Measurements from ENCODE around the gene BCL2L15. TPM values are rescaled to one million over a fixed set of nuclear protein-coding genes. Genes with fewer than 3 reads are reported as not detected.

The BCL2L15 gene
- 0.24 to 0.96 TPM (median 0.73 TPM) in 5 replicates for total RNA-seq (2022; extraction: Qiagen RNA extraction)

DNA sequence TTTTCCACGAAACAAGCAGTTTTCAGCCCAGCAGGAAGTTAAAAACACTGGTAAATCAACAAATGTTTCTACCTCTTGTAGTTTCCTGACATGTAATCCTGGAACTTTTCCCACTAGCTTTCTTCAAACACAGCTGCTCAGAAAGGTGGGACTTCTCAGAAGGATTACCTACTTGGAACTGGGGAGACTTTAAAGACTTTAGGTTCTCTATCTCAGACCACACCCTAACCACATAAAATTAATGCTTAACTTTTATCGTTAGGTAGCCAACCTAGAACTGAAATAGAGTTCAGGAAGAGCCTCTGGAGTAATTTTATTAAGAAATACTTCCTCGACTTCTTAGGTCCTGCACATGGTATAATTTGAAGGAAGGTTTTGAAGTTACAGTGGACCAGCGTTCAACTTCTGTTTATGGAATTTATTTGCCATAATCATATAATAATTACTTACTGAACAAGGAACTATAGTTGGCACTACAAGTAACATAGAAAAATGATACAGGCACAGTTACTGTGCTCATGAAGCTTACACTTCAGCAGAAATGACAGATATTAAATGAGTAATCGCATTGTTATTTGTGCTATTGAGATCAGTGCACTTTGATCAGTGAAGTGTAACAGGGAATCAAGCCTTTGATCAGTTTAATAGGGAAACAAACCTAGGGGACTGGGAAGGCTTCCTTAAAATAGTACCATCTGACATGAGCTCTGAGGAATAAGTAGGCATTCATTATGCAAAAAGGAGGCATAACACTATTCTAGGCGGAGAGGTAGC lies at the start of gene BCL2L15:
TSS of gene BCL2L15 (minus strand) at position 180 of the 774 bp plus-strand sequence. CDS start 206 bp downstream, outside the sequence.

DNA sequence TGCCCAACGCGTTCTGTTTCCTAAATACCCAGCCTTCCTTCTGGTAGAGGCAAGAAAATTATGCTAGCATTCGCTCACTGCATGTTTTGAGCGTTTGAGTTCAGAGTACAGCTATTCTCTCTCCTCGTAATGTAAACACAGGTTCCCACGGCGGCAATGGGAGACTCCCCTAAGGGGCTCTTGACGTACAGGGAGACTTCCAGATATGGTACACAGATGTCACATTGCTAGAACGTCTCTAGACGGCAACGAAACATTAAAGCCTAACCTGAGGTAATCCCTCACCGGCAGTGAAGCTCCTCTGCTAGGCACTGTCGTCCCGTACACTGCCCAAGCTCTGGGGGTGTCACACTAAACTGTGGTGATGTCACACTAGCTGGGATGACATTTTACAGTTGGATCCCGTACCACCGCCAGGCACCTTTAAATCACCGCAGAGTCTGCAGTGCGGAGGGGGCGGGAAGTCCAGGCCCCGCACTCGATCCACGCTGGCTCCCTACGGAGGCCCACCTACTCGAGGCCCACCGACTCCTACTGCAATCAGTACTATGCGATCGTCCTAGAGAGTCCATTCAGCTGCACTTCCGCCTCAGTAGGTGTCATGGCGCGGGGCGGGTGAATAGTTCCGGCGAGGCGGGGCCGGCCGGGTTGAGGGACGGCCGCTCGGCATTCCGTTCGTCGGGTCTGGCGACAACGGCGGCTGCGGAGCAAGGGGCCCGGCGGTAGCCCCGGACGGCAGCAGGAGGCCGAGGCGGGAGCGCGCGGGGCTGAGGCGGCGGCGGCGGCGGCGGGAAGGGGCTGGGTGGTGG lies 41.8 kb upstream of the BCL2L15 start, which contains the start of gene HIPK1:
TSS of gene HIPK1 (plus strand) at position 384 of the 809 bp plus-strand sequence.

DNA sequence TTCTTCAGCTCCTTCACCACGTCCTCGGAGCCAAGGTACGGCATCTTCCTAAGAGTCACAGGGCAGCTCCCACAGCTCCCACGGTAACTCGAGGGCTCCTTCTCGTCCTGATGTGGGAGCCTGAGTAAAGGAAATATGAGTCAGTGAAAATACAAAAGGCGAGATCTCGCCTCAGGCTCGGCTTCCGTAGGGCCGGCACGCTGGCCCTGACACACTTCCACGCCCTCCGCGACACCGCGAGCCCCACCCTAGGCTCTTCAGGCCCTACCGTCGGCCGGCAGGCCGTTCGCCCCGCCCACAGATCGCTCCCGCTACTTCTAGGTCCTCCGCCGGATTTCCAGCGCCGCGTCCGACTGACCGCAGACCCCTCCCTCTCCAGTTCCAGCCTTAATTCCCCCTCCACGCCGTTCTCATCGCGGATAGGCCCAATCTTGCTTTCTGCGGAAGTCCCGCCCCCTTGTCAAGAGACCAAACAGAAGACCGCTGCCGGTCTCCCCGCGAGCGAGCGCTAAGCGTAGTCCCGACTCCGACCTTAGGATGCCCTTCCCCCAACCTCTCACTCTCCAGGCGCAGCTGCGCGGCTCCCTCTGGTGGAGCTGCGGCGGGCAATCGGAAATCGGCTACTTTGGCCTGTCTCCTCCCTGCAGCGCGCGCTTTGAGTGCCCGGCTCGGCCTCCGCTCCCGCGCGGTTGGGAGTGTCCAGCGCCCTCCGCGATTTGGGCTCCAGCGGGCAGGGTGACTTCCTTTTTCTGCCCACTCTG lies 17.5 kb upstream of the BCL2L15 start, which contains the start of the genes AP4B1 and DCLRE1B:
TSS of gene AP4B1 (minus strand) at position 126 of the 761 bp plus-strand sequence. CDS start at position 44, 82 bp downstream.
TSS of gene DCLRE1B (plus strand) at position 653 of the 761 bp plus-strand sequence. CDS start 261 bp downstream, outside the sequence.

DNA sequence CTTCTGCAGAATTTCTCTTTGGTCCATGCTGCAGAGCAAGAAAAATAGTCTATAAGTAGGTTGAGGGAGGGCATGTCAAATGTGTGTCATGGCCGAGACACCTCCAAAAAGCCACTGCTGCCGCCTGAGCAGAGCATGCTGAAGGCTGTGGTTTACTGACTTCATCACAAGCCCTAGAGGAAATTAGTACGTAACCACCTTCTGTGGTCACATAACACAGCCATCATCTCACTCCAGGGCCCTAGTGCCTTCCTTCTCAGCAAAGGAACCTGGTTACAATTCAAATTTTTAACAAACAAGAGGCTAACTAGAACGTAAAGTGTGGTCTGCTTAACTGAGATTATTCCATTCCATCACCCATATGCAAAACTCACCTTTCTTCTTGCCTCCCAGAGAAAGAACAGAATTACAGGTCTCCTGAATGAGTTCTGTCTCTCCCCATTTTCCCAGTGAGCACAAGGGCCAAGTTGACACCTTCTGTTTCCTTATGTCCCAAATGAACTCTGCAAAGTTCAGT lies 15.7 kb downstream of the BCL2L15 start, which contains the start of gene PTPN22:
TSS of gene PTPN22 (minus strand) at position 116 of the 517 bp plus-strand sequence.

Other genes with a start within 250 kb of the BCL2L15 start
- gene PHTF1, start 128.1 kb downstream of the BCL2L15 start, total RNA-seq (2022; extraction: Qiagen RNA extraction) = 10.9 to 13.1 TPM (median 12.1 TPM) in 5 replicates
- 2.9 to 4.7 TPM (median 3.7 TPM) in 5 replicates for gene RSBN1, start 75.1 kb downstream of the BCL2L15 start, total RNA-seq (2022; extraction: Qiagen RNA extraction)
- 0.04 TPM in 1 of 5 replicates, not detected in the others for gene PTPN22, start 15.9 kb downstream of the BCL2L15 start, total RNA-seq (2022; extraction: Qiagen RNA extraction)
- gene AP4B1, start 17.2 kb upstream of the BCL2L15 start, total RNA-seq (2022; extraction: Qiagen RNA extraction) = 8.1 to 9.5 TPM (median 8.3 TPM) in 5 replicates
- 8.3 to 11.5 TPM (median 9.3 TPM) in 5 replicates for gene DCLRE1B, start 17.7 kb upstream of the BCL2L15 start, total RNA-seq (2022; extraction: Qiagen RNA extraction)
- 12.1 to 17.5 TPM (median 15.4 TPM) in 5 replicates for gene HIPK1, start 41.7 kb upstream of the BCL2L15 start, total RNA-seq (2022; extraction: Qiagen RNA extraction)
- gene OLFML3, start 91.9 kb upstream of the BCL2L15 start, total RNA-seq (2022; extraction: Qiagen RNA extraction) = 3.7 to 4.7 TPM (median 3.9 TPM) in 5 replicates

Data from A549 treated with AZD2906 at 1 μM for 4 hours (cell line).